Heart left ventricle (tissue), 13 donors: ENCODE measurements around the gene MAPKAPK5.

Experiments used
- POLR2A ChIP-seq, 2 donors: fragments of 450-650 bp; IDR thresholded peaks; one replicate each; pipeline ENCODE4 v1.6.1; 2017; ENCODE audit warnings: antibody characterized with exemption in 2 of 2, mild to moderate bottlenecking in 2 of 2, moderate library complexity in 2 of 2
- TF ChIP-seq, protein P1 (sequence below), 12 donors: fragments of 200-600 bp; sonication (generic) in 4 of 12; IDR thresholded peaks; one replicate each; pipeline versions ENCODE4 v1.5.0 to v1.8.0; 2018 to 2022; ENCODE audit warnings: antibody characterized with exemption in 12 of 12, mild to moderate bottlenecking in 5 of 12
- donor health status: ischemic (EF 13 %, LVEDD 7.1; RV severe dilation, severe dysfunction).
- donor health status: DM: no; HTN: yes; CAD: no.
- donor health status: DM: no; HTN: no; CAD: no.
- donor health status: ischemic (EF 25% LVEDD 6.9; RV normal size, moderate dysfunction).
- donor health status: ischemic (EF 25% LVEDD 5.7; RV mildly dilated, moderate dysfunction).
- donor health status: ischemic (EF 35%, LVEDD 5.7; RV mildly dilated, moderate dysfunction).
- donor health status: nonischemic (EF 11% LVEDD 7.7; RV severe dilation, severe dysfunction).
- donor health status: DM: yes; HTN: yes; CAD: no.
- donor health status: PGD.
- donor health status: ischemic (EF 29% LVEDD 5.4; RV normal size, mild dysfunction).
- donor health status: nonischemic (EF 23%, LVEDD 6.1; RV moderate dilation, normal function).

GRCh38 chr12:111807232-111807631, 34.8 kb upstream of the MAPKAPK5 start:
- TF ChIP-seq, protein P1, sequence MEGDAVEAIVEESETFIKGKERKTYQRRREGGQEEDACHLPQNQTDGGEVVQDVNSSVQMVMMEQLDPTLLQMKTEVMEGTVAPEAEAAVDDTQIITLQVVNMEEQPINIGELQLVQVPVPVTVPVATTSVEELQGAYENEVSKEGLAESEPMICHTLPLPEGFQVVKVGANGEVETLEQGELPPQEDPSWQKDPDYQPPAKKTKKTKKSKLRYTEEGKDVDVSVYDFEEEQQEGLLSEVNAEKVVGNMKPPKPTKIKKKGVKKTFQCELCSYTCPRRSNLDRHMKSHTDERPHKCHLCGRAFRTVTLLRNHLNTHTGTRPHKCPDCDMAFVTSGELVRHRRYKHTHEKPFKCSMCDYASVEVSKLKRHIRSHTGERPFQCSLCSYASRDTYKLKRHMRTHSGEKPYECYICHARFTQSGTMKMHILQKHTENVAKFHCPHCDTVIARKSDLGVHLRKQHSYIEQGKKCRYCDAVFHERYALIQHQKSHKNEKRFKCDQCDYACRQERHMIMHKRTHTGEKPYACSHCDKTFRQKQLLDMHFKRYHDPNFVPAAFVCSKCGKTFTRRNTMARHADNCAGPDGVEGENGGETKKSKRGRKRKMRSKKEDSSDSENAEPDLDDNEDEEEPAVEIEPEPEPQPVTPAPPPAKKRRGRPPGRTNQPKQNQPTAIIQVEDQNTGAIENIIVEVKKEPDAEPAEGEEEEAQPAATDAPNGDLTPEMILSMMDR (IDR thresholded peaks at IDR 0.05): no peak
- no peak for TF ChIP-seq POLR2A (IDR thresholded peaks at IDR 0.05)
